HG03103 (cell line): ENCODE data around the gene ZNF568.

Experiments
- ATAC-seq: cut with Tn5 transposase; IDR thresholded peaks from one replicate; pipeline ENCODE4 v1.9.1; 2021; ENCODE audit warnings: low read depth; ENCODE audit not compliant: unreplicated experiment

The ZNF568 gene

DNA sequence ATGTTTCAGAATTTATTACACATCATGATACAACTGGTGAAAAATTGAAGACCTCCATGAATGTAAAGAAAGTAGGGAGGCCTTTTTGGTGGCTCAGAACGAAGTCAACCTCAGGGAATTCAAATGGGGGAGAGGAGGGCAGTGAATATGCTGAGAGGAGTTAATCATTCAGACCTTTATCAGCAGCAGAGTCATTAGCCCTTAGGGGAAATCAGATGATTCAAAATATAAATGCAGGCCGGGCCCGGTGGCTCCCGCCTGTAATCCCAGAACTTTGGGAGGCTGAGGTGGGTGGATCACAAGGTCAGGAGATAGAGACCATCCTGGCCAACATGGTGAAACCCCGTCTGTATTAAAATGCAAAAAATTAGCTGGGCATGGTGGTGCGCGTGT is 81.7 kb downstream of the ZNF568 start:
- no peak for ATAC-seq

DNA sequence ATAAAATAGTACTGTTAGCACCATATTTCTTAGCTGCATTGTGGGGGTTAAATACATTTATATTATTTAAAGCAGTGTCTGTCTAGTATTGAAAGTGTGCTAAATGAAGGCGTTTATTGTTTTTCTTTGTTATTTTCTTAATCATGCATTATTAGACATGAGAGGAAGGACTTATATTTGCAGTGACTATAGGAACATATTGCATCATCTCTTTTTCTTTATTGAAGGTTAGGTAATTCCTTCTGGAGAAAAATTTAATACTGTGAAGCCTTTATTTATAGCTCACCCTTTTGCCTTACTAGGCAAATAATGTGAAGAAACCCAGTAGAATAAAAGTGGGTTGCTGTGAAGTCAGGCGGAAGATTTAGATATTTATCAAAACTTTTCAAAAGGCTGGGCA is 83.2 kb downstream of the ZNF568 start:
- ATAC-seq = no peak

GRCh38 chr19:37007587-37008220 is 91.6 kb downstream of the ZNF568 start:
- ATAC-seq = no peak

DNA sequence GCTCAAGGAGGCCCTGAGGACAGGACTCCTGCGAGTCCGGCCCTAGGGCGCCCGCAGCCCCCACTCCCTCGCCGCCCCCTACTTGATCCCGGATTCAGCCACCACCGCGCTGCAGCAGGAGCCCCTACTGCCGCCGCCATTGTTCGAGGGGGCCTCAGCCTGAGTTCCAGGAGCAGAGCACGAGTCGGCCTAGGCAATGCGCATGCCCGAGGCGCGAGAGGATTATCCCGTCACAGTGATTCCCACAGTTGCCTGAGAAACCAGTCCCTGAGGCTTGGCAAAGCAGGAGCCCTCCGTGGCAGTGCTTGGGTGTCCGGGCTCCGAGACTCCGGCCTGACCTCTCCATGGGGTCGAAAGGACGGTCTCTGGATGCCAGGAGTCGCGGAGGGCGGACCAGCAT is 93.7 kb downstream of the ZNF568 start:
- ATAC-seq = no peak

- no peak for ATAC-seq
Measured at GRCh38 chr19:37012093-37012745, 96.1 kb downstream of the ZNF568 start.

GRCh38 chr19:37014456-37014855 is 98.3 kb downstream of the ZNF568 start:
- ATAC-seq = no peak

- ATAC-seq = no peak
Measured at GRCh38 chr19:37045140-37045539, 129.0 kb downstream of the ZNF568 start.
